Suprapubic skin (tissue), 4 donors: ENCODE results near the gene USP36. TPM values are rescaled to one million over a fixed set of nuclear protein-coding genes. Genes with fewer than 3 reads are reported as not detected.
"Not testable (repeated sequence)": the region's sequence is repeated elsewhere in the genome, so short reads cannot be mapped to it uniquely, and the experiment has no call there.

Source experiments
- DNase-seq, 2 donors: peaks; one replicate each; pipeline ENCODE4 v3.0.0-alpha.2; 2019; ENCODE audit warnings: low spot score in 2 of 2
- H3K27ac ChIP-seq: fragments of 200-600 bp; sonication (generic); one replicate; pipeline ENCODE4 v1.5.1; 2019
- H3K27me3 ChIP-seq: fragments of 200-600 bp; sonication (generic); one replicate; pipeline ENCODE4 v1.5.1; 2019
- H3K36me3 ChIP-seq: fragments of 200-600 bp; sonication (generic); one replicate; pipeline ENCODE4 v1.5.1; 2019
- H3K4me1 ChIP-seq: fragments of 200-600 bp; sonication (generic); one replicate; pipeline ENCODE4 v1.5.1; 2019
- H3K4me3 ChIP-seq: fragments of 200-600 bp; sonication (generic); one replicate; pipeline ENCODE4 v1.5.1; 2019; ENCODE audit warnings: mild to moderate bottlenecking
- H3K9me3 ChIP-seq: fragments of 200-600 bp; sonication (generic); one replicate; pipeline ENCODE4 v1.5.1; 2019
- EP300 ChIP-seq: sonication (generic); formaldehyde crosslinking; IDR thresholded peaks from one replicate; pipeline ENCODE4 v1.6.1; 2017; ENCODE audit warnings: antibody characterized with exemption
- POLR2A ChIP-seq, 2 donors: fragments of 450-650 bp; IDR thresholded peaks; one replicate each; pipeline ENCODE4 v1.6.1; 2017; ENCODE audit warnings: antibody characterized with exemption in 2 of 2, mild to moderate bottlenecking in 2 of 2, moderate library complexity in 2 of 2
- POLR2AphosphoS5 ChIP-seq, 3 donors: sonication (generic); formaldehyde crosslinking; IDR thresholded peaks; one replicate each; pipeline ENCODE4 v1.6.1; 2017; ENCODE audit warnings: antibody characterized with exemption in 3 of 3
- WGBS: methylation state at CpG from one replicate; pipeline ENCODE4 v1.1.5; 2018; 5-methylcytosine and 5-hydroxymethylcytosine counted together
- total RNA-seq, 4 donors: library from RNA; depleted of rRNA; stranded (reverse); fragments of >200 nt; gene quantifications; one replicate each; pipeline ENCODE4 v1.1.0, GENCODE V29; 2016
- TF ChIP-seq, protein P1 (sequence below), 2 donors: fragments of 200-600 bp in 1 of 2; fragments of 450-650 bp in 1 of 2; sonication (generic) in 1 of 2; IDR thresholded peaks; one replicate each; pipeline ENCODE4 v1.5.1; 2016 to 2019; ENCODE audit warnings: antibody characterized with exemption in 2 of 2, mild to moderate bottlenecking in 1 of 2, moderate library complexity in 1 of 2

The USP36 gene
- total RNA-seq, 4 donors from 2014 or later: 60.1 to 118 (median 74.4) TPM

DNA sequence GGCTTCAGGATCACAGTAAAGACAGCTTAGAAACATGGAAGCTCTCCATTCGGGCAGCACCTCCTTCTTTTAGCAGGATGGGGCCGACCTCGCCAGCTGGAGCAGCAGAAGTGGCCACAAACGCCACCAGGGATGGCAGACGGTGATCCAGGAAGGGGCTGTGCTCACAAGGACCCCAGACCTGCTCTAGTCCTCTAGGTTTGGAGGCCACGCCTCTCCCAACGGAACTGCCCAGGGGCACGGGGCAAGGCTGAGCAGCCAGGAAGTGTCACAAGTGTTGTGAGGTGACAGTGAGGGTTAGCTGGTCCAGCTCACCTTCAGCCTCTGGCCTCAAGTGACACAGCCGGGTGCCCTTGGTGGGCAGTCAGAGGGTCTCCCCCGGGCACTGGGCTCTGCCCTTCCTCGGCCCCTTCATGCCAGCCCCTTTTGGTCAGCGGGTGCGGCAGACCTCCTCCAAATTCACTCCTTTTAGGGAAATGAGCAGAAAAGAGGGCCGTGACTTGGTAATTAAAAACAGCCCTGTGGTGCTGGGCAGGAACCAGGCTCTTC, 42.0 kb upstream of the USP36 start:
- no peaks in the 10 kb centered on the region for H3K27me3 ChIP-seq
- 31% methylated on average over 6 of the region's 14 CpGs for WGBS
- no peak for TF ChIP-seq EP300
- TF ChIP-seq, protein P1, sequence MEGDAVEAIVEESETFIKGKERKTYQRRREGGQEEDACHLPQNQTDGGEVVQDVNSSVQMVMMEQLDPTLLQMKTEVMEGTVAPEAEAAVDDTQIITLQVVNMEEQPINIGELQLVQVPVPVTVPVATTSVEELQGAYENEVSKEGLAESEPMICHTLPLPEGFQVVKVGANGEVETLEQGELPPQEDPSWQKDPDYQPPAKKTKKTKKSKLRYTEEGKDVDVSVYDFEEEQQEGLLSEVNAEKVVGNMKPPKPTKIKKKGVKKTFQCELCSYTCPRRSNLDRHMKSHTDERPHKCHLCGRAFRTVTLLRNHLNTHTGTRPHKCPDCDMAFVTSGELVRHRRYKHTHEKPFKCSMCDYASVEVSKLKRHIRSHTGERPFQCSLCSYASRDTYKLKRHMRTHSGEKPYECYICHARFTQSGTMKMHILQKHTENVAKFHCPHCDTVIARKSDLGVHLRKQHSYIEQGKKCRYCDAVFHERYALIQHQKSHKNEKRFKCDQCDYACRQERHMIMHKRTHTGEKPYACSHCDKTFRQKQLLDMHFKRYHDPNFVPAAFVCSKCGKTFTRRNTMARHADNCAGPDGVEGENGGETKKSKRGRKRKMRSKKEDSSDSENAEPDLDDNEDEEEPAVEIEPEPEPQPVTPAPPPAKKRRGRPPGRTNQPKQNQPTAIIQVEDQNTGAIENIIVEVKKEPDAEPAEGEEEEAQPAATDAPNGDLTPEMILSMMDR (IDR thresholded peaks at IDR 0.05): no peak
- no peak for TF ChIP-seq POLR2AphosphoS5 (IDR thresholded peaks at IDR 0.05)
- no peak for TF ChIP-seq POLR2A (IDR thresholded peaks at IDR 0.05)
- peak overlapping the region; percentile 95 for H3K27ac ChIP-seq
- H3K4me1 ChIP-seq: peaks cover 77% of the 10 kb centered on the region
- H3K9me3 ChIP-seq: no peaks in the 10 kb centered on the region
- peak in 1 of 2 donors; percentile 81 for DNase-seq
- peak overlapping the region; percentile 39 for H3K4me3 ChIP-seq
- no peaks in the 10 kb centered on the region for H3K36me3 ChIP-seq

DNA sequence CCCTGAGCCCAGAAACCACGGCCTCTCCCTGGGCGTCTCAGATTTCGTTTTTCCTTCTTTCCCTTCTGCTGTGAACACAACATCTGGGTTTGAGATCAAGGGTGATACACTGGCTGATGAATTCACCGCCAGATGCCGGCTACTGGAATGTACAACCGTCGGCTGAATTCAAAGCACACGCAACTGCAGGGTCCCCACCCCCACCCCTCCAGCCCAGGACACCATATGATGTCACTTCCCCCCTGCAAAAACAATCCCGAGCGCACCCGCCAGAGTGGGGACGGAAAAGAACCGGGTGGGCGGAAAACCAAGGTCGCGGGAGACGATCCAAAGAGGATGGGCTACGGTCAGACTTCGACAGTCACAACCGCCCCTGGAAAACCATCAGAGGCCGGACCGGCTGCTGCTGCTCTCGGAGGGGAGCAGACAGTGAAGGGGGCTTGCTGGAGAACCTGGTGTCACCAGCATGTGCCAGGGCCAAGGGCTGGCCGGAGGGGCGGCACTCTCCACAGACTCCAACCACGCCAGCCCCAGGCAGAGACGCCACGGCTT, 39.1 kb upstream of the USP36 start:
- 42% methylated on average over 27 of the region's 28 CpGs for WGBS
- Histone ChIP-seq H3K27me3 (no peaks in the 10 kb centered on the region), H3K4me3 (peak overlapping the region; percentile 26), H3K4me1 (peaks cover 85% of the 10 kb centered on the region), H3K27ac (peak overlapping the region; percentile 79), H3K9me3 (no peaks in the 10 kb centered on the region), H3K36me3 (no peaks in the 10 kb centered on the region)
- DNase-seq: peak; percentile 90 to 92
- TF ChIP-seq EP300: no peak
- peak in 1 of 3 donors; percentile 59 for TF ChIP-seq POLR2AphosphoS5 (IDR thresholded peaks at IDR 0.05)
- TF ChIP-seq, protein P1 (IDR thresholded peaks at IDR 0.05): peak in 1 of 2 donors; percentile 5
- TF ChIP-seq POLR2A (IDR thresholded peaks at IDR 0.05): peak in 1 of 2 donors; percentile 11

DNA sequence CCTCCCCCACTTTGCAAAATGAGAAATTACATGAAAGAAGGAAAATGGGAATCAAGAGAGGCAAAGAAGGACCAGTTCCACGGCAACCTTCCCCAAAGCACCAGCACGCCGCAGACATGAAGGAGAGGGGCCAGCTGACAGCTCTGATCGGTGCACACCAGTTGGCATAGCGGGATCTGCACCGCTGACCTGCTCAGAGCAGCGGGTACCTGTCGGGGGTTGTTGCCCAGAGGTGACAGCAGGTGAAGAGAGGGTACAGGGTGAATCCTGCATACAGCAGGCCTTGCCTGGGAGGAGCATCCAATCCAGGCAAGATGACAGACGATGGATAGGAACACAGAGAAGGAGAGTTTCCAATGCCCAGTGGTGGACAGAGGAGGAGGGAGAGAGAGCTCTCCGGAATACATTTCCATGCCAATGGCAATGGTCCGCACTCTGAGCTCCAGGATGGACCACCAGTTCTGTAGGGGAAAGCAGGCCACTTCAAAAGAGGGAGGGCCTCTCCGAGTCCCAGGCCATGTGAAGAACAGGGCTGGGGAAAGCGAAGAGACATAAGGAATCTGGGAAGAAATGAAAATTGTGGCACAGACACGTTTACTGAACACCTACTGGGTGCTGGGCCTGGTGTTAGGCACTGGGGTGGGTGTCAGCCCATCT, 38.4 kb upstream of the USP36 start:
- H3K27ac ChIP-seq: peak overlapping the region; percentile 79
- H3K27me3 ChIP-seq: no peaks in the 10 kb centered on the region
- H3K36me3 ChIP-seq: no peaks in the 10 kb centered on the region
- 85% methylated on average over 14 of the region's 14 CpGs for WGBS
- H3K4me3 ChIP-seq: peak overlapping the region; percentile 26
- peaks cover 78% of the 10 kb centered on the region for H3K4me1 ChIP-seq
- TF ChIP-seq EP300: no peak
- TF ChIP-seq, protein P1 (IDR thresholded peaks at IDR 0.05): no peak
- TF ChIP-seq POLR2AphosphoS5 (IDR thresholded peaks at IDR 0.05): no peak
- no peak for TF ChIP-seq POLR2A (IDR thresholded peaks at IDR 0.05)
- no peak for DNase-seq
- no peaks in the 10 kb centered on the region for H3K9me3 ChIP-seq

DNA sequence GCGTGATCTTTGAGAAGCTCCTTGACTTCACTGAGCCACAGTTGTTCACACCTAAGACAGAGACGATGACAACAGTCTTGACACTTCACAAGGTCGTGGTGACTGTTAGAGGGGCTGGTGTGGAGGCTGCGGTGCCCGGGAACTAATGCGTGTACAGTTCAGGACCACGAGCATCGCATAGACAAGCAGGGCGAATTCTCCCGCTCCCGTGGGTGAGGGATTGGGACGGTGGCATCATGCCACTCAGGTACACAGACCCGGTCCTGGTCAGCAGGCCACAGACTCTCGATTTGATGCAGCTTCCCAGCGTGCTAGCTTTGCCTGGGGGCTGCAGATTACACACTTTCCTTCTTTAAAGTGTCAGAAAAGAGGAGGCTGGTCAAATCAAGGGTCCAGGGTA, 37.6 kb upstream of the USP36 start:
- TF ChIP-seq, protein P1 (IDR thresholded peaks at IDR 0.05): no peak
- no peak for TF ChIP-seq EP300
- TF ChIP-seq POLR2AphosphoS5 (IDR thresholded peaks at IDR 0.05): no peak
- no peak for TF ChIP-seq POLR2A (IDR thresholded peaks at IDR 0.05)
- no peak overlapping the region for H3K27ac ChIP-seq
- peaks cover 76% of the 10 kb centered on the region for H3K4me1 ChIP-seq
- H3K9me3 ChIP-seq: no peaks in the 10 kb centered on the region
- H3K4me3 ChIP-seq: no peak overlapping the region
- H3K36me3 ChIP-seq: peaks cover 5% of the 10 kb centered on the region
- WGBS: 89% methylated on average over 15 of the region's 15 CpGs
- DNase-seq: no peak
- no peaks in the 10 kb centered on the region for H3K27me3 ChIP-seq

DNA sequence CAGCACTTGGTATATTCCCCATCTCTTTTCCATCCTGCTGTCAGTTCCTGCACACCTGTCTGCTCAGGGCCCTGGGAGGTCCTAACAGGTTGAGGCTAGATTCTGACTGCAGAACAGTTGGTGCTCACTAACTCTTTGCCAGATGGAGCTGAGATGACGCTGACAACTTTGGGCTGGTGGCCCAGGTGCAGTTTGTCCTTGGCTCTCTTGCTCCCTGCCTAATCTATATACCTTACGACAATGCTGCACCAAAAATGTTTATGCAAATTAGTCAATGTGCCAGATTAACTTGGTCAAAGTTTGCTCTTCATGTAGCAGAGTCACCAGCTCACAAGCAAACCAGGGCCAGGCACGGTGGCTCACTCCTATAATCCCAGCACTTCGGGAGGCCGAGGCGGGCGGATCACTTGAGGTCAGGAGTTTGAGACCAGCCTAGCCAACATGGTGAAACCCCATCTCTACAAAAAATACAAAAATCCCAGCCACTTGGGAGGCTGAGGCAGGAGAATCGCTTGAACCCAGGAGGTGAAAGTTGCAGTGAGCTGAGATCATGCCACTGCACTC, 36.4 kb upstream of the USP36 start:
- not testable (repeated sequence) for DNase-seq, H3K27me3 ChIP-seq, H3K9me3 ChIP-seq, H3K4me3 ChIP-seq
- Histone ChIP-seq H3K36me3 (peaks cover 17% of the 10 kb centered on the region), H3K4me1 (peaks cover 64% of the 10 kb centered on the region), H3K27ac (peak overlapping the region; percentile 59)
- WGBS: 63% methylated on average over 8 of the region's 8 CpGs
